ENCODE measurements around the gene SYPL1. TPM values are rescaled to one million over a fixed set of nuclear protein-coding genes. Genes with fewer than 3 reads are reported as not detected.

Gene SYPL1
- total and polyA plus RNA-seq, 9 of the 15 experiments (the other 6 are each of a cell fraction or from before 2014, with no cell fraction given), result 23.8 to 214 (median 70.2) TPM

DNA sequence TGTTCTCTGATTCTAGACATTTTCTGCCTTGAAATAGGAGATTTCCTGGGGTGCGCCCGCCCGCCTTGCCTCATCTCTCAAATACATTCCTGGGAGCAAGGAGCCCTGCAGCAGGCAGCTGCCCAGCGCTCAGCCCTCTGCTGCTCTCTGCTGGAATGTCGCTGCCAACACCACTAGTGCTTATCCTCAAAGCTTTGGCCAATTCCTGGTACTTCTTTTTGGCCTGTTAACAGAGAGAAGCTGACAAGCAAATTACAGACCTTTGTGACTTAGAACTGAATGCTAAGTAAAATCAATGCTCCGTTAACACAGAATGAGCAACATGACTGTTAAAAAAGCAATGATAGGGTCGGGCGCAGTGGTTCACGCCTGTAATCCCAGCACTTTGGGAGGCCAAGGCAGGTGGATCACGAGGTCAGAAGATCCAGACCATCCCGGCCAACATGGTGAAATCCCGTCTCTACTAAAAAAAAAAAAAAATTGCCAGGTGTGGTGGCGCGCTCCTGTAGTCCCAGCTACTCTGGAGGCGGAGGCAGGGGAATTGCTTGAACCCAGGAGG is 41.9 kb upstream of the SYPL1 start (continued):
- TF ChIP-seq ZBTB11 (CRISPR knock-in tag; IDR thresholded peaks at IDR 0.05), result no peak
- no peak for TF ChIP-seq HDAC8 (tag; IDR thresholded peaks at IDR 0.05)
- TF ChIP-seq SLC30A9 (CRISPR knock-in tag; IDR thresholded peaks at IDR 0.05), result no peak
- TF ChIP-seq SMARCB1 (IDR thresholded peaks at IDR 0.05; ENCODE audit: insufficient read length, low read depth), result no peak
- TF ChIP-seq, protein P1, sequence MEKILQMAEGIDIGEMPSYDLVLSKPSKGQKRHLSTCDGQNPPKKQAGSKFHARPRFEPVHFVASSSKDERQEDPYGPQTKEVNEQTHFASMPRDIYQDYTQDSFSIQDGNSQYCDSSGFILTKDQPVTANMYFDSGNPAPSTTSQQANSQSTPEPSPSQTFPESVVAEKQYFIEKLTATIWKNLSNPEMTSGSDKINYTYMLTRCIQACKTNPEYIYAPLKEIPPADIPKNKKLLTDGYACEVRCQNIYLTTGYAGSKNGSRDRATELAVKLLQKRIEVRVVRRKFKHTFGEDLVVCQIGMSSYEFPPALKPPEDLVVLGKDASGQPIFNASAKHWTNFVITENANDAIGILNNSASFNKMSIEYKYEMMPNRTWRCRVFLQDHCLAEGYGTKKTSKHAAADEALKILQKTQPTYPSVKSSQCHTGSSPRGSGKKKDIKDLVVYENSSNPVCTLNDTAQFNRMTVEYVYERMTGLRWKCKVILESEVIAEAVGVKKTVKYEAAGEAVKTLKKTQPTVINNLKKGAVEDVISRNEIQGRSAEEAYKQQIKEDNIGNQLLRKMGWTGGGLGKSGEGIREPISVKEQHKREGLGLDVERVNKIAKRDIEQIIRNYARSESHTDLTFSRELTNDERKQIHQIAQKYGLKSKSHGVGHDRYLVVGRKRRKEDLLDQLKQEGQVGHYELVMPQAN (IDR thresholded peaks at IDR 0.05; ENCODE audit: borderline replicate concordance), result no peak
- no peak for TF ChIP-seq ZNF76 (CRISPR knock-in tag; IDR thresholded peaks at IDR 0.05; ENCODE audit: borderline replicate concordance)
- no peak for TF ChIP-seq ZNF75A (CRISPR knock-in tag; IDR thresholded peaks at IDR 0.05)
- TF ChIP-seq, protein P2, sequence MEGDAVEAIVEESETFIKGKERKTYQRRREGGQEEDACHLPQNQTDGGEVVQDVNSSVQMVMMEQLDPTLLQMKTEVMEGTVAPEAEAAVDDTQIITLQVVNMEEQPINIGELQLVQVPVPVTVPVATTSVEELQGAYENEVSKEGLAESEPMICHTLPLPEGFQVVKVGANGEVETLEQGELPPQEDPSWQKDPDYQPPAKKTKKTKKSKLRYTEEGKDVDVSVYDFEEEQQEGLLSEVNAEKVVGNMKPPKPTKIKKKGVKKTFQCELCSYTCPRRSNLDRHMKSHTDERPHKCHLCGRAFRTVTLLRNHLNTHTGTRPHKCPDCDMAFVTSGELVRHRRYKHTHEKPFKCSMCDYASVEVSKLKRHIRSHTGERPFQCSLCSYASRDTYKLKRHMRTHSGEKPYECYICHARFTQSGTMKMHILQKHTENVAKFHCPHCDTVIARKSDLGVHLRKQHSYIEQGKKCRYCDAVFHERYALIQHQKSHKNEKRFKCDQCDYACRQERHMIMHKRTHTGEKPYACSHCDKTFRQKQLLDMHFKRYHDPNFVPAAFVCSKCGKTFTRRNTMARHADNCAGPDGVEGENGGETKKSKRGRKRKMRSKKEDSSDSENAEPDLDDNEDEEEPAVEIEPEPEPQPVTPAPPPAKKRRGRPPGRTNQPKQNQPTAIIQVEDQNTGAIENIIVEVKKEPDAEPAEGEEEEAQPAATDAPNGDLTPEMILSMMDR (IDR thresholded peaks at IDR 0.05 in 2 of 3, conservative IDR thresholded peaks at IDR 0.05 in 1 of 3; ENCODE audit: insufficient read depth in 2 of 3, low read depth in 1 of 3, low read length in 3 of 3), result peak; percentile 97 to 99 (median 99)
- TF ChIP-seq XRCC4 (IDR thresholded peaks at IDR 0.05; ENCODE audit: extremely low read depth, insufficient read depth, insufficient read length), result no peak
- TF ChIP-seq ZNF121 (CRISPR knock-in tag; conservative IDR thresholded peaks at IDR 0.05), result no peak
- TF ChIP-seq XRCC5 (IDR thresholded peaks at IDR 0.05; ENCODE audit: low read depth, low read length), result peak; percentile 74; the same call in 1 of the 2 replicates
- TF ChIP-seq SP1 (CRISPR knock-in tag; IDR thresholded peaks at IDR 0.05), result no peak
- TF ChIP-seq PHB2 (IDR thresholded peaks at IDR 0.05; ENCODE audit: low read depth), result no peak
- no peak for TF ChIP-seq CREBBP (IDR thresholded peaks at IDR 0.05; ENCODE audit: low read depth, low read length)
- no peak for TF ChIP-seq ZNF717 (CRISPR knock-in tag; IDR thresholded peaks at IDR 0.05)
- TF ChIP-seq MBD2 (IDR thresholded peaks at IDR 0.05; ENCODE audit: borderline replicate concordance, low read depth), result no peak
- TF ChIP-seq PML (IDR thresholded peaks at IDR 0.05; ENCODE audit: low read length), result no peak
- TF ChIP-seq ERF (CRISPR knock-in tag; IDR thresholded peaks at IDR 0.05), result no peak
- TF ChIP-seq ZNF143 (CRISPR knock-in tag; IDR thresholded peaks at IDR 0.05), result no peak
- TF ChIP-seq ZNF124 (CRISPR knock-in tag; IDR thresholded peaks at IDR 0.05), result no peak
- TF ChIP-seq DEAF1 (CRISPR knock-in tag; IDR thresholded peaks at IDR 0.05), result peak; percentile 99

Data from K562 (cell line).